HG03460 (cell line): ENCODE data around the gene AAGAB.
"Not testable (repeated sequence)": the region's sequence is repeated elsewhere in the genome, so short reads cannot be mapped to it uniquely, and the experiment has no call there.

Experiments
- ATAC-seq: cut with Tn5 transposase; IDR thresholded peaks from one replicate; pipeline ENCODE4 v1.9.1; 2021; ENCODE audit not compliant: unreplicated experiment

AAGAB gene

DNA sequence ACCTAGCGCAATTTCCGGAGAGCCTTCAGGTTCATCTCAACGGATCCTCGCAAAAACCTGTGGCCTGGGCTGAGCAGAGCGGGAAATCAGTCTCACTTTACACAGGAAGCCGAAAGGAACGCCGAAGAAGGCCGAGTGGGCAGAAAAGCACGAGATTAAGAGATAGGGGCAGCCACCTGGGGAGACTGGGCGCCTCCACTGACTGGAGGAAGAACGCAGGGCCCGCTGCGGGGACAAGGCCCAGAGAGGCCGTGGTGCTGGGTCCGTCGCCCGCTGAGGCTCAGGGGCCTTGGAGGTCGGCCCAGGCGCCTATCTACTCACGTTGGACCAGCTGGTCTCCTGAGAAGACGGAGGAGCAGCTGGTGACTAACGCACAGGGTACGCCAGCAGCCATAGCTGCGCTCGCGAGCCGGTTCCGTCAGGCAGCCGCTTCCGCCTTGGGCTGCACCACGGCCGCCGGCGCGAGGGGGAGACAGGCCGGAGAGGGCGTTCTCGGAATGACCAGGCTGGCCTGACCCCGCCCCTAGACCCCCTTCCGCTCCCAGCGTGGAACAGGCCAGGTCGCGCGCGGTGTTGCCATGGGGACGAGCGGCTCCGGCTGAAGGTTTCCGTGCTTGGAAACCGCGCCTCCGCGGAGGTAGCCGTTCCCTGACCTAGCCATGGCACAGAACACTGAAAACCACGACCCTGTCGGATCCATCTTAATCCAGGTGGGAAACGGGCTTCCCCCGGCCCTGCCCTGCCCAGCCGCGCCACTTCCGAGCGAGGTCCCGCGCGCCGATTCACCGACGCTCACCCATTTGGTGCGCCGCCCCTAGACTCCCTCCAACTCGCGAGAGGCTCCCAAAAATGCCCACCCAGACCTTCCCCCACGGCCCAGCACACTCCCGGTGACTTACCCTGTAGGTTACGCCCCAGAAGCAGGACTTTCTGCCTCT lies at the start of gene AAGAB, which contains the start of gene IQCH:
Gene AAGAB (minus strand): TSS at position 424 of the 938 bp plus-strand sequence. CDS start 30 bp downstream, at position 394.
Gene IQCH (plus strand): TSS at position 549 of the 938 bp plus-strand sequence. CDS start 111 bp downstream, at position 660.
- ATAC-seq, result peak; percentile 86

DNA sequence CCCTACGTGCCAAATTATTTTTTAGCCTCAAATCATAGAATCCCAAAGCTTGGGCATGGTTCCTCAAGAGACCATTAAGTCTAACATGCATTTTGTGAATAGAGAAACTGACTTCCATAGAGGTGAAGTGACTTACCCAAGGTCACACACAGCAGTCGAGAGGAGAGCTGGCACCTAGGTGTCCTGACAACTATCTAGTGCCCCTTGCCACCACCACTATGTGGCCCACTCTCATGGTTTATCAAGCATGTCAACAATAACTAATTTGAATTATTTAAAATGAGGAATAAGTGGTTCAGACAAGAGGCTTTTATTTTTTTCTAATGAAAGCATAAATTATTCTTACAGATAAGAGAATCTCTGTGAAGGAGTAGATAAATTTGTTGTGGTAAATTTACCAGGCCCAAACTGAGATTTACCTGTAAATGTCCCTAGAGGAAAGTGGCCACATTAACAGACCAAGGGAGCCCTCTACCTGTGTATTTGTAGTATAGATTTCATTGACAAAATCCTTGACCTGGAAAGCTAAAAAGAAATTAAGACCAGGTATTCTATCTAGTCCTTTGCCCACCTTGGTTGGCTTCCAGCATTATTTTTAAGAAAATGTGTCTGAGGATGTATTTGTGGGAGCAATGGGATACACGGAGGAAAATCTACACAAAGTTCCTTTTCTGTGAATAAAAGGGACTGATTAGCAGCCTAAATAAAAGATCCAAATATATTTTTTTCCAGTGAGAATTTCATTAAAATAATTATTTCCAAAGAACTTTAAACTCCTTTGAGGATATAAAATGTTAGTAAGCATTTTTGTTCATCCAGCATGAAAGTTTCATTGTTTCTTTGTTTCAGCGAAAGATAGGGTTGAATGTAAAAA lies 49.3 kb upstream of the AAGAB start:
- no peak for ATAC-seq

DNA sequence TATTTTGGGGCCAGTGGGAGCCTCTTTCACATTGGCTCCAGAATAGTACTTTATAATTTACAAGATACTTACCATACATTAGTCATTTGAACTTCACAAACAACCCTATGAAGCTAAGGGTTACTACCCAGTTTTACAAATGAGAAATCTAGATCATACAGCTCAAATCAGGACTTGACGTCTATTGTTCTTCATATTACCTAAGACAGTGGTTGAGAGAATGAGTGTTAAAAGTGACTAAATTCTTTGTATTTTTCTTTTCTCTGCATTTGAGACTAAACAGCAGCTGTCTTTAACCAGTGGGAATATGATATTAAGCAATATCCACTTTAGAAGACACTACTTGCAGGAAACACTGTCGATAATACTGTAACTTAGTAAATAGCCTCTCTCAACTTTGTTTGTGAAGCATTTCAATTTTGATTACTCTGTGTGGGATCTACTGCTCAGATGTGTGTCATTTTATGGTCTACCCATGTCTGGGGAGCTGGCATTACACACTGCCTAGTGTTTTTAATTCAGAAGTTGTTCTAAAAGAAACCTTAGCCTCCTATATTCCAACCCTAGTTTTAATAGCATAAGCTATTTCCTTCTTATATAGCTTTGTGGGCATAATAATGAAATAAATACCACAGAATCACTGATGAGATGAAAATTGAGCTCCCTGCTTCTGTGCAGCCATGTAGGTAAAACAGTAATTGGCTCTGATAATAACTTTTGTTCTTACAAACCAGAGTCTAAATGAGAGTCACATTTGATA lies 46.0 kb upstream of the AAGAB start:
- ATAC-seq, result no peak

- ATAC-seq, result no peak
These were observed 42.2 kb upstream of the AAGAB start for GRCh38 chr15:67296684-67297083.

GRCh38 chr15:67296188-67296587 lies 41.7 kb upstream of the AAGAB start:
- ATAC-seq, result no peak

- no peak for ATAC-seq
These were observed 35.9 kb upstream of the AAGAB start for GRCh38 chr15:67290319-67290718.

DNA sequence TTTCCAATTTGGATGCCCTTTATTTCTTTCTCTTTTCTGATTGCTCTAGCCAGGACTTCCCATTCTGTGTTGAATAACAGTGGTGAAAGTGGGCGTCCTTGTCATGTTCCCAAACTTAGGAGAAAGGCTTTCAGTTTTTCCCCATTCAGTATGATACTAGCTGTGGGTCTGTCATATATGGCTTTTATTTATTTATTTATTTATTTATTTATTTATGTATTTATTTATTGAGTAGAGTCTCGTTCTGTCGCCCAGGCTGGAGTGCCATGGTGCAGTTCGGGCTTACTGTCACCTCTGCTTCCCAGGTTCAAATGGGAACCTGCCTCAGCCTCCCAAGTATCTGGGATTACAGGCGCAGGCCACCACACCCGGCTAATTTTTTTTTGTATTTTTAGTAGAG lies 31.9 kb upstream of the AAGAB start:
- not testable (repeated sequence) for ATAC-seq

GRCh38 chr15:67285625-67286024 lies 31.2 kb upstream of the AAGAB start:
- ATAC-seq, result not testable (repeated sequence)

GRCh38 chr15:67281714-67282113 lies 27.3 kb upstream of the AAGAB start:
- ATAC-seq, result no peak

GRCh38 chr15:67280217-67280616 lies 25.8 kb upstream of the AAGAB start:
- no peak for ATAC-seq

DNA sequence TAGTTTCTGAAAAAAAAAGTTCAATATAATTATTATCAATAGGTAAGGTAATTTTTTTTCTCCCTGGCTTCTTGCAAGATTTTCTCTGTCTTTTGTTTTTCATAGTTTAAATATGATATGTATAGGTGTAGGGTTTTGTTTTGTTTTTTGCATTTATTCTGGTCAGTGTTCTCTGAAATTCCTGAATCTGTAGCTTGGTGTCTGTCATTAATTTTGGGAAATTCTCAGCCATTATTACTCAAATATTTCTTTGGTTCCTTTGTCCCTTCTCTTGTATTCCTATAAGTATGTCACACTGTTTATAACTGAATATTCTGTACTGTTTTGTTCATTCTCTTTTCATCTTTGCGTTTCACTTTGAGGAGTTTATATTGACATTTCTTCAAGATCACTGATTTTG lies 22.2 kb upstream of the AAGAB start:
- ATAC-seq, result no peak

- no peak for ATAC-seq
These were observed 19.8 kb upstream of the AAGAB start for GRCh38 chr15:67274236-67274635.

DNA sequence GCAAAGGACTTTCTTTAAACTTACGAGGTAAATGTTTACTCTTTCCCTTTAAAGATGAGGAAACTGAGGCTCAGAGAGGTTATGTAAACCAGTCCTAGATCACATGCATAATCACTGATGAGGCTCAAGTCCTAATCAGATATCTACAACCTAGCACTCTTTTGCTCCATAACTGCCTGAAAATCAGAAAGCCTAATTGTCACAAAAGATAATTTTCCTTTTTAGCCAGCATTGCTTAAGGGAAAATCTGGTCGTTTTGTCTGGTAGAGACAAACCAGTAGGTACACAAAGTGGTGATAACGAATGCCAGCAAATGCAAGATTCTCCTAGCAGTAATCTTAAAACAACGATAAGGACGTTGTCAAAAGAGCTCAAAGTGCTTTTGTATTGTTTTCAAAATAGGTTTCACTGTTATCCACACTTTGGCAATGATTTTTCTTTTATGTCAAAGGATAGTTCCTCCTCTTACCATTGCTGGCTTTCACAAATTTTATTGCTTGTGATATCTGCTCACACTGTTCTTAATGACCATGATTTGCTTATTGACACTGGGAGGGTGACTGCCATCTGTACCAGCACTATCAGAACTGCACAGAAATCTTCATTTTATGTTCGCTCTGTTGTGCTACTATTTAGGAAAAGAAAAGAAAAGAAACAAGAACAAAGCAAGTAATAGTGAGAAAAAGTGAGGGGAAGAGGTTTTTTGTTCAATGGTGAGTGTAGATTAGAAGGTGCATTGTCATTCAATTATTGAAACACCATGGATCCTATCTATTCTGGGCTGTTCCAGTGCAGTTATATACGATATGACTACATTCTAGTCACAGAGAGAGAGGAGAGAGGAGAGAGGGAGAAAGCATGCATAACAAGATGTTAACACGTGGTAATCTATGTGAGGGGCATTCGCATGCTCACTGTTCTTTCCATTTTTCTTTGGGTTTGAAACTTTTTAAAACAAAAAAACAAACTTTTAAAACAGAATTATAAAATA lies 13.8 kb upstream of the AAGAB start:
- ATAC-seq, result no peak

DNA sequence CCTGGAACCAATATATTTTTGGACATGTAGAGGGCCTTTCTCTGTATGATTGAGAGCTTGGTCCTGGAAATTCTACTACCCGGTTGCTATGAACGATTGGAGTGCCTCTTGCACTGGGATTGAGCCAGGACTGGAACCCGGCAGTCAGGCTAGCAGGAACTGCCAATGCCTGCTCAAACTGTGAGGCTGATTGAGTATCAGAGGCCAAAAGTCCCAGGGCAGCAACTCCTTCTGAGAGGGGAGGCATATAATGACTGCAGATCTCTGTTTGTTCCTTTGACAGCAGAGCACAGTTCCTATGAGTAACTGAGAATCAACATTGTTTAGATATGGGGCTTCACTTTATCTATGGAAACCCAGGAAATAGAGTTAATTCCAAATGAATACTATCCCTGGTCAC lies 13.0 kb upstream of the AAGAB start:
- no peak for ATAC-seq

DNA sequence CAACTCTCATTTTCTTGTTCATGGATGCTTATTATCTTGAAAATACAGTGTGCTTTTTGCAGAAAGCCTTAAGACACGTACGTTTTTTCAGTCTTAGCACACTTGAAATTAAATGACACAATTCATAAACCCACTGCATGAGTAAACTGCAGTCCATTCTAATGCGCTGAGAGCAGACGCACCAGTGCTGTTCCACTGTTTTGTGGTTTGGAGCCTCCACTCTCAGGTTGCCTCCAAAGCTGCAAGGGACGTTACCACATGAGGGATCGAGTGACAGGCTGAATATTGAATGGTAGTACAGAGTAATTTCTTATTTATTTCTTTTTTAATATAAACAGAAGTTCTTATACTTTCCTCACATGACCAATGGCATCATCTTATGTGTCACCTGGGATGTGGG lies 12.4 kb upstream of the AAGAB start:
- ATAC-seq, result no peak

DNA sequence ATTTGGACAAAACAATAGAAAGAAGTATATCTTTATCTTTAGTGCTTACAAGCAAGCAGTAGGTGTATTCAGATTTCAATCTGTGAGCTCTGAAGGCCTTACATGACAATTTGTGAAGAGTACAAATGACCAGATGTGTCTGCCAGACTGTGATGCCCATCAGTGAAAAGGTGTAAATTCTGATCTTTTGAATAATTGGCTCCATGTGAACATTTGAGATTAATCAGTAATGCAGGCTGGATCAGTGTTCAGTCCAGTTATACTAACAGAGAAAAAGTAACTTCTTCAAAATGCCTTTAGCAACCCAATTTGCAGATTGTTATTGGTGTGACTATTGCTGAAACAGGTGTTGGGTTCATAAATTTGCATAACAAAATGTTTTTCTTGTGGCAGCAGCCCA lies 5.3 kb upstream of the AAGAB start:
- no peak for ATAC-seq

- ATAC-seq, result no peak
These were observed 4.9 kb upstream of the AAGAB start for GRCh38 chr15:67259379-67259778.

DNA sequence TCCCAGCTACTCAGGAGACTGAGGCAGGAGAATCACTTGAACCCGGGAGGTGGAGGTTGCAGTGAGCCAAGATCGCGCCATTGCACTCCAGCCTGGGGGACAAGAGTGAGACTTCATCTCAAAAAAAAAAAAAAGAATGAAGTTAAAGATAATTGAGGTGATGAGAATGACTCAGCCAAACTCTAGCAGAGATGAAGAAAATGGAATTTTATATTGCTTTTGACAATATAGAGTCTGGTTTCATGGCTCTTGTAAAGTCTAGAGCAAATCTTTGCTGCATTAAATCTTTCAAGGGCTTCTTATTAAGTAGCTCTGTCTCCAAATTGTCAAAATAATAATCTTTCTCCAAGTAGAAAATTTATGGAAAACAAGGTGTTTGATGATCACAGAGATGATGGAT lies 4.0 kb upstream of the AAGAB start:
- ATAC-seq, result not testable (repeated sequence)

DNA sequence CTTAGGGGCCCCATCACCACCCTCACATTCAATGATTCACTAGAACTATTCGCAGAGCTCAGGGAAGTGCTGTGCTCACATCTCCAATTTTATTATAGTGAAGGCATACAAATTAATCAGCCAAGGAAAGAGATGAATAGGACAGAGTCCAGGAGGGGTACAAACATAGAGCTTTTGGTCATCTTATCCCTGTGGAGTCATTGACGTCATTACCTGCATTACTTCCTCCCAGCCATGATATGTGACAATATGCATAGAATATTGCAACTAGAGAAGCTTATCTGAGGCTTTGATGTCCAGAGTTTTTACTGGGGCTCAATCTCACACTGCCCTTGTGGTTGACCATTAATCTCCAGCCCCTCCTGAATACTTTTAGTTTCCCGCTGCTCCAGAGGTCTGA lies 1.6 kb upstream of the AAGAB start:
- no peak for ATAC-seq
